Stomach smooth muscle (tissue), 2 donors: ENCODE results near the gene CRBN.

Source experiments
- H3K27ac ChIP-seq: one replicate; pipeline ENCODE4 v1.7.0; 2013; ENCODE audit warnings: mild to moderate bottlenecking, low read length, inconsistent platforms
- H3K27me3 ChIP-seq, 2 donors: one replicate each; pipeline ENCODE4 v1.7.0; 2013; ENCODE audit warnings: low read length in 2 of 2; ENCODE audit not compliant: insufficient read depth in 2 of 2, control insufficient read depth in 1 of 2
- H3K36me3 ChIP-seq, 2 donors: one replicate each; pipeline ENCODE4 v1.7.0; 2013; ENCODE audit warnings: low read length in 2 of 2; ENCODE audit not compliant: control insufficient read depth in 2 of 2, insufficient read depth in 2 of 2
- H3K4me1 ChIP-seq: one replicate; pipeline ENCODE4 v1.7.0; 2013; ENCODE audit warnings: low read length; ENCODE audit not compliant: control insufficient read depth, insufficient read depth
- H3K4me3 ChIP-seq, 2 donors: one replicate each; pipeline ENCODE4 v1.7.0; 2013; ENCODE audit warnings: low read length in 2 of 2
- H3K9ac ChIP-seq, 2 donors: one replicate each; pipeline ENCODE4 v1.7.0; 2013; ENCODE audit warnings: low read length in 2 of 2, mild to moderate bottlenecking in 1 of 2
- H3K9me3 ChIP-seq, 2 donors: one replicate each; pipeline ENCODE4 v1.7.0; 2013; ENCODE audit warnings: low read length in 2 of 2; ENCODE audit not compliant: control insufficient read depth in 2 of 2
- donor health status: healthy.
- donor health status: Pancreatic carcinoma.

The CRBN gene

DNA sequence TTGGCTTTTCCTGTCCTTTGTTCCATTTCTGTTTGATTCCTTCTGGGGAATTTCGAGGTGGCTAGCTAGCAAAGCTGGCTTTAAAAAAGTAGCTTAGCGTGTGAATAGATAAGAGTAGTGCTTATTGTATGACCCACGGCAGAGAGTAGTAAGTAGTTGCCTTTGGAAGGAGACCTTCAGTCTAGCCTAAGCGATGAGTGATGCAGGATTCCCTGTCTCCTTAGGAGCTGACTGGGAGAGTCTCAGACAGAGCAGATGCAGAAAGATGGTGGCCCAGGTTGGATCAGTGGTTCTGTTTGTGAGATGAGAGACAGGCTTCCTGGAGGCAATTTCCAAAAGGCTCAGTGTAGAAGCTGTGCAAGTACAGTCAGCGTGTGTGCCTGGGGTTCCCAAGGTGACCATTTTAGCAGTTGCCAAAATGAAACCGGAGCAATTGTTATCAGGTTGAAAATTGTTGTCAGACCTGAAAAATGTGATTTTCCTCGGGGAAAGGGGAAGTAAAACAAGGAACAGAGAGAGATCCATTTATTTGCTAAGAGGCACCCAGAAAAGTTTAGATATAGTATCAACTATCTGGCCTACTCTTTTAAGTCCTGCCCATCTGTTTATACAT, 68.6 kb downstream of the CRBN start:
- Histone ChIP-seq H3K27me3 (peaks cover 0 to 2% of the 10 kb centered on the region in 2 donors), H3K9me3 (no peaks in the 10 kb centered on the region), H3K4me3 (no peak overlapping the region), H3K4me1 (no peaks in the 10 kb centered on the region), H3K27ac (no peak overlapping the region), H3K9ac (no peak overlapping the region), H3K36me3 (no peaks in the 10 kb centered on the region)

GRCh38 chr3:3110299-3110630, 69.2 kb downstream of the CRBN start, which contains the start of gene IL5RA:
IL5RA (minus strand) TSS chr3:3110374; CDS start chr3:3104984, 5,390 bp downstream.
- Histone ChIP-seq H3K9me3 (no peaks in the 10 kb centered on the region), H3K27ac (no peak within 1 kb of the TSS), H3K9ac (no peak within 1 kb of the TSS), H3K4me3 (no peak within 1 kb of the TSS), H3K4me1 (no peaks in the 10 kb centered on the region), H3K36me3 (no peaks in the 10 kb centered on the region), H3K27me3 (peaks cover 0 to 2% of the 10 kb centered on the region in 2 donors)

DNA sequence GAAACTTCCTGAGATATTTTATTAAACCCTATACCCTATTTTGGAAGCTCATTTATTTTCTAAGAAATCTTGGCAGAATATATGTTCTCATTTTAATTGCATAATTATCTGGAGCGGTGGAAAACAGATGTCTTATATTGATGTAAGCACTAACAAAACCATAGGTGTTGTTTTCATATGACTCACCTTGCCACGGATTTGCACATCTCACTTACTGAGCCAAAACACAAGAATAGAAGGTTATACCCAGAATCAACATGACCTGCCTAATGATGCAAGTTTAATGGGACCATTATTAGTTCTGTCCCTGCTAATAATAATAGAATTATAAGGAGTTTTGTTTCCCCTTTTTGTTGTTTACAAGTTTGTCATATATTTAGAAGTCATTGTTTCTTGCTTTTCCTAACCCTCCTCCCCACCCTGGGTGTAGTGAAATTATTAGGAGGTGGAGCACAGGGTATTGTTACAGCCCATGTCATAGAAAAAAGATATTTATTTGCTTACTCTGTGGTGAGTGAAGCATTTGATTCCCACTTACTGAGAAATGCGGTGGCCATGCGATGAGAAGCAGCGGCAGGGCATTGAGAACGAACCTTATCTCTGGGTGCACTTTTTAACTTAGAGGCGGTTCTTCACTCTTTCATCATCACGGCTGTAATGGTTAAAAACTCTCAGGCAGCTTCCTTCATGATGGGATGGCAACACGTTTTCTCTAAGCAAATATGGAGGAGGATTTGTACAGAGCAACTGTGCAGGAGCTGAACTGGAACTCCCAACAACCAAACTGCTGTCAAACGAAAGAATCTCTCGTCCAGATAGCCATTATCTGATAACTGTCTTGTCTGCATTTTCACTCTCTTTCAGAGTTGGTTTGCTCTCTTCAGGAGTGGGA, 69.8 kb downstream of the CRBN start:
- H3K9ac ChIP-seq, result no peak overlapping the region
- H3K4me1 ChIP-seq, result no peaks in the 10 kb centered on the region
- no peaks in the 10 kb centered on the region for H3K9me3 ChIP-seq
- H3K27ac ChIP-seq, result no peak overlapping the region
- H3K4me3 ChIP-seq, result no peak overlapping the region
- H3K36me3 ChIP-seq, result no peaks in the 10 kb centered on the region
- peaks cover 0 to 2% of the 10 kb centered on the region in 2 donors for H3K27me3 ChIP-seq

DNA sequence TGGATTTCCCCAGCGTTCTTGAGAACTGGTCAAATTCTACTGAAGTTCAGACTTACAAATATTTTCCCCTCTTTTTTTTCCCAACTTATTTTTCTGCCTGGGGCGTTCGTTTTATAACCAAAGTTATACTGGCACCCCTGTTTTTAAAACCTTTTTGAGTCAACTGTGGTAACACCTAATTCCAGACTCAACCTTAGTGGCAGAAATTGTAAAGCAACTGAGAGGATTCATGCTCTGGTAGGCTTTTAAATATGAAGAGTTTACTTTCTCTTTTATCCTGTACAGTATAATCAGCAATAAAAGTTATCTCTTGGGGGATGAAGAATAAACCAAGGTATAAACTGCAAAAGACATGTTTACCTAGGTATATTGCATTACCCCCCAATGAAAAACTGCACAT, 71.6 kb downstream of the CRBN start:
- H3K4me3 ChIP-seq, result no peak overlapping the region
- H3K9me3 ChIP-seq, result no peaks in the 10 kb centered on the region
- no peaks in the 10 kb centered on the region for H3K27me3 ChIP-seq
- H3K9ac ChIP-seq, result no peak overlapping the region
- no peaks in the 10 kb centered on the region for H3K4me1 ChIP-seq
- no peak overlapping the region for H3K27ac ChIP-seq
- H3K36me3 ChIP-seq, result no peaks in the 10 kb centered on the region

DNA sequence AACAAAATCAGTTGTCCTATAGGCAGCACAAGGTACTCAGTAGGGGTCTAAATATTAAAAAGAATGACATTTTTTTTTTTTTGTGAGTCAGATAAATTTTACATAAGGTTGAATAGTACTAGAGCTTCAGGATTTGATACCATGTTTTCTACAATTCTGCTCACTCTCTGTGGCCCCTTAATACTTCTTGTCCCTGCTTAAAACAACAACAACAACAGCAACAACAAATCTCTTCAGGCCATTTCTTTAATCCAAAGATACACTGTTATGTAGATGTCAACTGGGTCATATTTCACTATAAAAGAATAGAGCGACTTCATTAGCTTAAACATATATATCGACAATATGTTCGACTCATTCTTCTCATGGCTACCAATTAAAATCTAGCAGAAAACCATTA, 72.3 kb downstream of the CRBN start:
- Histone ChIP-seq H3K27ac (no peak overlapping the region), H3K27me3 (no peaks in the 10 kb centered on the region), H3K4me1 (no peaks in the 10 kb centered on the region), H3K4me3 (no peak overlapping the region), H3K9me3 (no peaks in the 10 kb centered on the region), H3K36me3 (no peaks in the 10 kb centered on the region), H3K9ac (no peak overlapping the region)

GRCh38 chr3:3105815-3106214, 73.7 kb downstream of the CRBN start:
- no peaks in the 10 kb centered on the region for H3K9me3 ChIP-seq
- no peak overlapping the region for H3K9ac ChIP-seq
- H3K27ac ChIP-seq, result no peak overlapping the region
- no peak overlapping the region for H3K4me3 ChIP-seq
- H3K36me3 ChIP-seq, result no peaks in the 10 kb centered on the region
- H3K4me1 ChIP-seq, result no peaks in the 10 kb centered on the region
- H3K27me3 ChIP-seq, result no peaks in the 10 kb centered on the region

DNA sequence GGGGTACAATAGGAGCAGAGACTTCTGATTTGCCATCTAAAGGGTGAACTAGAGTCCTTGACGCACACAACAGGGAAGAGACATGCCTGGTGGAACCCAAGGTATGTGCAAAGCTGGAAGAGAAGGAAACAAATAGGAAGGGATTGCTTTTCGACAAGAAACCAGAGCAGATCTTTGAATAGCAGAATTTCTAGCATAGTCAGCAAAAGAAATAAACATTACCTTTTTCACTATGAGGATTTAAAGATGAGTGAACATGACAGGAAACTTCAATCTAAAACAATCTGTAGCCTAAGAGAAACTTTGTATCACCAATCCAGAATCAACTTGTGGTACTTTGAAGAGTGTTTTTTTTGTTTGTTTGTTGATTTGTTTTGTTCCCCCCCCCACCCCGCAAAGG, 74.2 kb downstream of the CRBN start:
- Histone ChIP-seq H3K9me3 (no peaks in the 10 kb centered on the region), H3K27me3 (no peaks in the 10 kb centered on the region), H3K4me3 (no peak overlapping the region), H3K4me1 (no peaks in the 10 kb centered on the region), H3K27ac (no peak overlapping the region), H3K9ac (no peak overlapping the region), H3K36me3 (no peaks in the 10 kb centered on the region)

DNA sequence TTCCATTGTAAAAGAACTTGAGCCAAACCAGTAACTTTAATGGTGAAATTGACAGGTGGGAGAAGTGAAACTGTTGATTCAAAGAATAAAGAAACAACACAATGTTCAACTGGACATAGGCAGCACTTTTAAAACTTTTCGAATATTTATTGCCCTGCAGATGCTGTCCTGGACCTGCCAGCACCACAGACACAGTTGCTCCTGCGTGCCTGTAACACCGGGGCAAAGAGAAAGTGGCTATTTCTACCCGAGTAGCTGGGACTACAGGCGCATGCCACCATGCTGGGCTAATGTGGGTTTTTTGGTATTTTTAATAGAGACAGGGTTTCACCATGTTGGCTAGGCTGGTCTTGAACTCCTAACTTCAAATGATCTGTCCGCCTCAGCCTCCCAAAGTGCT, 76.7 kb downstream of the CRBN start:
- Histone ChIP-seq H3K36me3 (no peaks in the 10 kb centered on the region), H3K4me3 (no peak overlapping the region), H3K4me1 (no peaks in the 10 kb centered on the region), H3K27ac (no peak overlapping the region), H3K9ac (no peak overlapping the region), H3K27me3 (no peaks in the 10 kb centered on the region), H3K9me3 (no peaks in the 10 kb centered on the region)

GRCh38 chr3:3101660-3102458, 77.6 kb downstream of the CRBN start:
- no peaks in the 10 kb centered on the region for H3K27me3 ChIP-seq
- H3K9me3 ChIP-seq, result no peaks in the 10 kb centered on the region
- H3K4me1 ChIP-seq, result no peaks in the 10 kb centered on the region
- no peak overlapping the region for H3K27ac ChIP-seq
- no peaks in the 10 kb centered on the region for H3K36me3 ChIP-seq
- no peak overlapping the region for H3K9ac ChIP-seq
- no peak overlapping the region for H3K4me3 ChIP-seq
